AG04449 (cell line): ENCODE data around the gene GCLC.

Experiments used
- CTCF ChIA-PET: fragments of 350-600 bp; formaldehyde crosslinking; extraction: SDS; loops from one replicate; lab custom pipeline; 2021; ENCODE audit warnings: antibody characterized with exemption; lab: Yijun Ruan, JAX
- POLR2A ChIA-PET: fragments of 400-600, 350-600 bp; formaldehyde crosslinking; extraction: SDS; loops from one replicate; lab custom pipeline; 2020; ENCODE audit warnings: antibody characterized with exemption, inconsistent platforms; lab: Yijun Ruan, JAX
- DNase-seq: peaks from one replicate; pipeline ENCODE4 v3.0.0-alpha.2; 2010; ENCODE audit warnings: low read depth, low spot score
- H3K4me3 ChIP-seq: 2 replicates; pipeline ENCODE4 v1.5.1; 2011; ENCODE audit warnings: low read depth, mild to moderate bottlenecking, control low read depth, low read length
- TF ChIP-seq, protein P1 (sequence below): IDR thresholded peaks from one replicate; pipeline ENCODE4 v1.5.1; 2011; ENCODE audit warnings: mild to moderate bottlenecking, moderate library complexity, low read length, control low read depth, inconsistent platforms; ENCODE audit not compliant: insufficient read depth; ENCODE audit errors: missing control alignments

The GCLC gene

DNA sequence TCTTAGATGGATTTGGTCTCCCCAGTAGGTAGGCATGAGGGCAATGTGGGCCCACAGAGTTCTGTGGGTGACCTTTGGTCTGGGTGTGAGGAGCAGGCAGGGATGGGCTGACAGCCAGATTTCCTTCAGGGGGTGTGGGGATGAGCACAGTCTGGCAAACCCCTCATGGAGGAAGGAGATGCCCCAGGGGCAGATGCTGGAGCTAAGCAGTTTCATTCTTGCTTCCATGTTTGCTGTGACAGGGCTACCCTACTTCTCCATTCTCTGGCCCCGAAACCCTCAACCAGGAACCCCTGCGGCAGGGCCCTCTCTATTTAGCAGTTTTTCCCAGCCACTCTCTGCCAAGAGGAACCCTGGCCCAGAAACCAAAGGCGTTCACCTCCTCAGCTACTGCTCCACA lies 40.4 kb downstream of the GCLC start:
- H3K4me3 ChIP-seq, result no peak overlapping the region
- POLR2A ChIA-PET, result no interaction called here
- TF ChIP-seq, protein P1, sequence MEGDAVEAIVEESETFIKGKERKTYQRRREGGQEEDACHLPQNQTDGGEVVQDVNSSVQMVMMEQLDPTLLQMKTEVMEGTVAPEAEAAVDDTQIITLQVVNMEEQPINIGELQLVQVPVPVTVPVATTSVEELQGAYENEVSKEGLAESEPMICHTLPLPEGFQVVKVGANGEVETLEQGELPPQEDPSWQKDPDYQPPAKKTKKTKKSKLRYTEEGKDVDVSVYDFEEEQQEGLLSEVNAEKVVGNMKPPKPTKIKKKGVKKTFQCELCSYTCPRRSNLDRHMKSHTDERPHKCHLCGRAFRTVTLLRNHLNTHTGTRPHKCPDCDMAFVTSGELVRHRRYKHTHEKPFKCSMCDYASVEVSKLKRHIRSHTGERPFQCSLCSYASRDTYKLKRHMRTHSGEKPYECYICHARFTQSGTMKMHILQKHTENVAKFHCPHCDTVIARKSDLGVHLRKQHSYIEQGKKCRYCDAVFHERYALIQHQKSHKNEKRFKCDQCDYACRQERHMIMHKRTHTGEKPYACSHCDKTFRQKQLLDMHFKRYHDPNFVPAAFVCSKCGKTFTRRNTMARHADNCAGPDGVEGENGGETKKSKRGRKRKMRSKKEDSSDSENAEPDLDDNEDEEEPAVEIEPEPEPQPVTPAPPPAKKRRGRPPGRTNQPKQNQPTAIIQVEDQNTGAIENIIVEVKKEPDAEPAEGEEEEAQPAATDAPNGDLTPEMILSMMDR, result no peak
- CTCF ChIA-PET, result interaction anchor here (0.8 to 2.4 kb wide), 4 partner anchors 10 to 147 kb away, joined by 4 to 14 read pairs (median 5); no protein-coding TSS in a partner anchor
- DNase-seq, result no peak

DNA sequence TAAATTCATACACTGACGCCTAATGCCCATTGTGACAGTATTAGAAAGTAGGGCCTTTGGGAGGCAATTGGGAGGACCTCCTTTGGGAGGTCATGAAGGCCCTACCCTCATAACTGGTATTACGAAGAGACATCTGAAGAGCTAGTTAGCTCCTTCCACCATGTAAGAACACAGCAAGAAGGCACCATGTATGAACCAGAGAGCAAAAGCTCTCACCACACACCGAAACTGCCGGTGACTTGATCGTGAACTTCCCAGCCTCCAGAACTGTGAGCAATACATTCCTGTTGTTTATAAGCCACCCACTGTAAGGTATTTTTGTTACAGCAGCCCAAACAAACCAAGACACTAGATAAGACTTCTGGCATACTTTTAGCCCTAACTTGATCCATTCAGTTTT lies 41.8 kb downstream of the GCLC start:
- H3K4me3 ChIP-seq, result no peak overlapping the region
- DNase-seq, result no peak
- CTCF ChIA-PET, result interaction anchor here (1.1 to 2.4 kb wide), 5 partner anchors 10 to 225 kb away, joined by 3 to 14 read pairs (median 5); no protein-coding TSS in a partner anchor
- POLR2A ChIA-PET, result no interaction called here
- TF ChIP-seq, protein P1, result no peak

- DNase-seq, result no peak
- POLR2A ChIA-PET, result no interaction called here
- CTCF ChIA-PET, result interaction anchor here (0.9 to 1.8 kb wide), 10 partner anchors 8 to 217 kb away, joined by 3 to 8 read pairs (median 3); no protein-coding TSS in a partner anchor
Measured at GRCh38 chr6:53501432-53501831, 43.5 kb downstream of the GCLC start.

GRCh38 chr6:53500095-53500494 lies 44.8 kb downstream of the GCLC start:
- CTCF ChIA-PET, result interaction anchor here (1.1 to 9.6 kb wide), 3 partner anchors 16 to 225 kb away, joined by 4 to 432 read pairs (median 8); no protein-coding TSS in a partner anchor
- TF ChIP-seq, protein P1, result no peak
- H3K4me3 ChIP-seq, result no peak overlapping the region
- no peak for DNase-seq
- POLR2A ChIA-PET, result no interaction called here

More at GRCh38 chr6:53501432-53501831, 43.5 kb downstream of the GCLC start:
- TF ChIP-seq, protein P1, result no peak
- H3K4me3 ChIP-seq, result no peak overlapping the region

- no peak overlapping the region for H3K4me3 ChIP-seq
- ChIA-PET CTCF (interaction anchor here (1.1 to 9.6 kb wide), 3 partner anchors 15 to 226 kb away, joined by 4 to 432 read pairs (median 8); no protein-coding TSS in a partner anchor), POLR2A (no interaction called here)
- TF ChIP-seq, protein P1, result no peak
- no peak for DNase-seq
Measured at GRCh38 chr6:53499094-53499493, 45.8 kb downstream of the GCLC start.

- ChIA-PET CTCF (interaction anchor here (2.7 to 9.6 kb wide), 3 partner anchors 152 to 226 kb away, joined by 8 to 432 read pairs (median 267); no protein-coding TSS in a partner anchor), POLR2A (no interaction called here)
Measured at GRCh38 chr6:53498649-53499048, 46.3 kb downstream of the GCLC start.

More at GRCh38 chr6:53498649-53499048, 46.3 kb downstream of the GCLC start:
- TF ChIP-seq, protein P1, result no peak
- H3K4me3 ChIP-seq, result no peak overlapping the region
- no peak for DNase-seq
